H1 (cell line): Measurements from ENCODE around the gene CCBE1. TPM values are rescaled to one million over a fixed set of nuclear protein-coding genes. Genes with fewer than 3 reads are reported as not detected.

Experiments
- ASH2L ChIP-seq: fragments of 200-600, 300-600 bp; sonication (generic); IDR thresholded peaks from one replicate; pipeline ENCODE4 v1.7.1; 2017; ENCODE audit warnings: low read length
- CBX5 ChIP-seq: fragments of 300-800, 300-1000 bp; sonication (generic); IDR thresholded peaks from 2 replicates; pipeline ENCODE4 v1.7.1; 2016; ENCODE audit warnings: antibody characterized with exemption, low read length, low read depth
- E2F6 ChIP-seq: IDR thresholded peaks from 2 replicates; pipeline ENCODE4 v1.6.1; 2012; ENCODE audit warnings: inconsistent platforms
- GTF2F1 ChIP-seq: IDR thresholded peaks from 2 replicates; pipeline ENCODE4 v1.6.1; 2012; ENCODE audit warnings: low read depth, low read length, improper control_type of control experiment, borderline replicate concordance
- JUN ChIP-seq: IDR thresholded peaks from 2 replicates; pipeline ENCODE4 v1.6.1; 2011; ENCODE audit warnings: low read depth, mild to moderate bottlenecking, improper control_type of control experiment, low read length
- RNF2 ChIP-seq: fragments of 200-900, 300-1000 bp; sonication (generic); IDR thresholded peaks from 2 replicates; pipeline ENCODE4 v1.7.1; 2016; ENCODE audit warnings: borderline replicate concordance, low read depth, mild to moderate bottlenecking, antibody characterized with exemption, low read length; ENCODE audit not compliant: poor library complexity, severe bottlenecking; ENCODE audit errors: missing control alignments
- SP2 ChIP-seq: IDR thresholded peaks from 2 replicates; pipeline ENCODE4 v1.6.1; 2012; ENCODE audit warnings: mild to moderate bottlenecking, low read length, inconsistent platforms
- SP4 ChIP-seq: IDR thresholded peaks from 2 replicates; pipeline ENCODE4 v1.6.1; 2012; ENCODE audit warnings: low read length, inconsistent platforms
- polyA plus RNA-seq, 7 experiments: library from polyadenylated mRNA; depleted of rRNA in 3 of 7; stranded (reverse) in 5 of 7; unstranded in 2 of 7; fragments of >200 nt in 5 of 7; fragments of 200-250 nt in 2 of 7; gene quantifications; 1 replicate in 5 of 7; 2 replicates in 1 of 7; 4 replicates in 1 of 7; pipeline versions ENCODE4 v1.2.1 to v1.2.3, GENCODE V29; 2011 to 2013; ENCODE audit warnings: missing spikeins in 2 of 7, mixed read lengths in 2 of 7
- total RNA-seq: library from RNA; stranded (reverse); fragmentation: NEBNext Ultra II Directional; extraction: Animal tissue kit (Norgen Biotek cat#: 25700); gene quantifications from 2 replicates; pipeline ENCODE4 v1.2.1, GENCODE V29; 2021
- TF ChIP-seq, protein P1 (sequence below): IDR thresholded peaks from 2 replicates; pipeline ENCODE4 v1.6.1; 2012; ENCODE audit warnings: low read length, inconsistent platforms

The CCBE1 gene
- total and polyA plus RNA-seq, 2 of the 8 experiments (the other 6 are each of a cell fraction or from before 2014, with no cell fraction given): 2.1 to 2.6 TPM

GRCh38 chr18:59694824-59695223, 2.4 kb downstream of the CCBE1 start (continued):
- TF ChIP-seq ASH2L (no peak), RNF2 (no peak), SP4 (no peak), CBX5 (no peak), GTF2F1 (no peak), JUN (no peak), E2F6 (no peak), SP2 (no peak)
- TF ChIP-seq, protein P1, sequence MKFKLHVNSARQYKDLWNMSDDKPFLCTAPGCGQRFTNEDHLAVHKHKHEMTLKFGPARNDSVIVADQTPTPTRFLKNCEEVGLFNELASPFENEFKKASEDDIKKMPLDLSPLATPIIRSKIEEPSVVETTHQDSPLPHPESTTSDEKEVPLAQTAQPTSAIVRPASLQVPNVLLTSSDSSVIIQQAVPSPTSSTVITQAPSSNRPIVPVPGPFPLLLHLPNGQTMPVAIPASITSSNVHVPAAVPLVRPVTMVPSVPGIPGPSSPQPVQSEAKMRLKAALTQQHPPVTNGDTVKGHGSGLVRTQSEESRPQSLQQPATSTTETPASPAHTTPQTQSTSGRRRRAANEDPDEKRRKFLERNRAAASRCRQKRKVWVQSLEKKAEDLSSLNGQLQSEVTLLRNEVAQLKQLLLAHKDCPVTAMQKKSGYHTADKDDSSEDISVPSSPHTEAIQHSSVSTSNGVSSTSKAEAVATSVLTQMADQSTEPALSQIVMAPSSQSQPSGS: no peak
